Measurements from ENCODE around the gene CHODL. TPM values are rescaled to one million over a fixed set of nuclear protein-coding genes. Genes with fewer than 3 reads are reported as not detected.

Gene CHODL
- total RNA-seq, 8 experiments from 2014 or later = 0.18 to 11.6 (median 8.2) TPM; not detected in 1

- Histone ChIP-seq H3K4me1 (replicated peaks in 1 of 2) (peaks cover 0 to under 1% of the 10 kb centered on the region in 2 donors), H3K4me3 (no peak overlapping the region), H3K27ac (no peak overlapping the region)
- 0 to 97% (median 80%) methylated on average over 1 to 2 of the region's 2 CpGs; no CpG with 5 or more reads in 1 of the 10 experiments for WGBS, 10 experiments
- in situ Hi-C loops (cut with MboI; ENCODE audit: low pct_unique_long_range_greater_than_20kb in 2 of 9, low sequenced_read_pairs in 9 of 9, unreplicated experiment in 9 of 9) = no loop called here
- ATAC-seq (replicated peaks in 6 of 8) = no peak
Observed at GRCh38 chr21:18253221-18253620, 8.6 kb downstream of the CHODL start.

GRCh38 chr21:18253799-18254198 is 9.2 kb downstream of the CHODL start:
- no peaks in the 10 kb centered on the region for H3K4me1 ChIP-seq (replicated peaks in 1 of 2)
- no peak overlapping the region for H3K4me3 ChIP-seq
- WGBS, 10 experiments = 0 to 100% (median 63%) methylated on average over 2 of the region's 2 CpGs; no CpG with 5 or more reads in 2 of the 10 experiments
- no peak overlapping the region for H3K27ac ChIP-seq
- in situ Hi-C loops (cut with MboI; ENCODE audit: low pct_unique_long_range_greater_than_20kb in 2 of 9, low sequenced_read_pairs in 9 of 9, unreplicated experiment in 9 of 9) = no loop called here
- ATAC-seq (replicated peaks in 6 of 8) = no peak

GRCh38 chr21:18265944-18266343 is 21.3 kb downstream of the CHODL start:
- H3K27ac ChIP-seq = no peak overlapping the region
- in situ Hi-C loops (cut with MboI; ENCODE audit: low pct_unique_long_range_greater_than_20kb in 2 of 9, low sequenced_read_pairs in 9 of 9, unreplicated experiment in 9 of 9) = no loop called here
- H3K4me1 ChIP-seq (replicated peaks in 1 of 2) = no peaks in the 10 kb centered on the region
- ATAC-seq (replicated peaks in 6 of 8) = no peak
- no peak overlapping the region for H3K4me3 ChIP-seq
- WGBS, 10 experiments = 0 to 100% (median 75%) methylated on average over 2 of the region's 2 CpGs; no CpG with 5 or more reads in 3 of the 10 experiments

GRCh38 chr21:18267496-18267895 is 22.9 kb downstream of the CHODL start:
- 0 to 100% (median 63%) methylated on average over 1 of the region's 1 CpG; no CpG with 5 or more reads in 7 of the 10 experiments for WGBS, 10 experiments
- in situ Hi-C loops (cut with MboI; ENCODE audit: low pct_unique_long_range_greater_than_20kb in 2 of 9, low sequenced_read_pairs in 9 of 9, unreplicated experiment in 9 of 9) = no loop called here
- H3K27ac ChIP-seq = no peak overlapping the region
- H3K4me1 ChIP-seq (replicated peaks in 1 of 2) = no peaks in the 10 kb centered on the region
- ATAC-seq (replicated peaks in 6 of 8) = no peak
- H3K4me3 ChIP-seq = no peak overlapping the region

GRCh38 chr21:18268906-18269305 is 24.3 kb downstream of the CHODL start:
- H3K4me1 ChIP-seq (replicated peaks in 1 of 2) = peaks cover 0 to 6% of the 10 kb centered on the region in 2 donors
- 0 to 100% (median 89%) methylated on average over 1 of the region's 1 CpG; no CpG with 5 or more reads in 1 of the 10 experiments for WGBS, 10 experiments
- ATAC-seq (replicated peaks in 6 of 8) = no peak
- H3K27ac ChIP-seq = no peak overlapping the region
- H3K4me3 ChIP-seq = no peak overlapping the region
- in situ Hi-C loops (cut with MboI; ENCODE audit: low pct_unique_long_range_greater_than_20kb in 2 of 9, low sequenced_read_pairs in 9 of 9, unreplicated experiment in 9 of 9) = no loop called here

- no peak overlapping the region for H3K27ac ChIP-seq
- no peak for ATAC-seq (replicated peaks in 6 of 8)
- in situ Hi-C loops (cut with MboI; ENCODE audit: low pct_unique_long_range_greater_than_20kb in 2 of 9, low sequenced_read_pairs in 9 of 9, unreplicated experiment in 9 of 9) = no loop called here
Observed at GRCh38 chr21:18269856-18270255, 25.2 kb downstream of the CHODL start.

GRCh38 chr21:18273400-18273799 is 28.8 kb downstream of the CHODL start:
- WGBS, 10 experiments = 12 to 73% (median 51%) methylated on average over 1 to 4 of the region's 4 CpGs
- ATAC-seq (replicated peaks in 6 of 8) = peak in 5 of 8 experiments; percentile 54 to 93 (median 72)
- Histone ChIP-seq H3K4me1 (replicated peaks in 1 of 2) (peaks cover 0 to 30% of the 10 kb centered on the region in 2 donors), H3K27ac (no peak overlapping the region), H3K4me3 (no peak overlapping the region)
- in situ Hi-C loops (cut with MboI; ENCODE audit: low pct_unique_long_range_greater_than_20kb in 2 of 9, low sequenced_read_pairs in 9 of 9, unreplicated experiment in 9 of 9) = no loop called here

More at GRCh38 chr21:18269856-18270255, 25.2 kb downstream of the CHODL start:
- H3K4me1 ChIP-seq (replicated peaks in 1 of 2) = peaks cover 0 to 16% of the 10 kb centered on the region in 2 donors
- H3K4me3 ChIP-seq = no peak overlapping the region
- WGBS, 10 experiments = 0 to 100% (median 91%) methylated on average over 1 to 7 of the region's 7 CpGs; no CpG with 5 or more reads in 1 of the 10 experiments

- Histone ChIP-seq H3K27ac (no peak overlapping the region), H3K4me1 (replicated peaks in 1 of 2) (peaks cover 0 to 30% of the 10 kb centered on the region in 2 donors), H3K4me3 (no peak overlapping the region)
- 0 to 87% (median 69%) methylated on average over 1 to 5 of the region's 5 CpGs for WGBS, 10 experiments
- ATAC-seq (replicated peaks in 6 of 8) = no peak
- in situ Hi-C loops (cut with MboI; ENCODE audit: low pct_unique_long_range_greater_than_20kb in 2 of 9, low sequenced_read_pairs in 9 of 9, unreplicated experiment in 9 of 9) = no loop called here
Observed at GRCh38 chr21:18274370-18274769, 29.7 kb downstream of the CHODL start.

- WGBS, 10 experiments = 0 to 71% (median 20%) methylated on average over 1 to 3 of the region's 3 CpGs; no CpG with 5 or more reads in 2 of the 10 experiments
- in situ Hi-C loops (cut with MboI; ENCODE audit: low pct_unique_long_range_greater_than_20kb in 2 of 9, low sequenced_read_pairs in 9 of 9, unreplicated experiment in 9 of 9) = loop anchor here in 1 of 9 experiments (25.0 kb wide), 1 partner anchor 112 kb away; no protein-coding TSS in a partner anchor
- Histone ChIP-seq H3K27ac (no peak overlapping the region), H3K4me1 (replicated peaks in 1 of 2) (peaks cover 0 to 30% of the 10 kb centered on the region in 2 donors), H3K4me3 (no peak overlapping the region)
- ATAC-seq (replicated peaks in 6 of 8) = no peak
Observed at GRCh38 chr21:18275781-18276180, 31.1 kb downstream of the CHODL start.

- 12 to 89% (median 74%) methylated on average over 2 to 4 of the region's 4 CpGs for WGBS, 10 experiments
- in situ Hi-C loops (cut with MboI; ENCODE audit: low pct_unique_long_range_greater_than_20kb in 2 of 9, low sequenced_read_pairs in 9 of 9, unreplicated experiment in 9 of 9) = loop anchor here in 1 of 9 experiments (25.0 kb wide), 1 partner anchor 102 kb away; no protein-coding TSS in a partner anchor
- no peaks in the 10 kb centered on the region for H3K4me1 ChIP-seq (replicated peaks in 1 of 2)
- no peak overlapping the region for H3K4me3 ChIP-seq
- ATAC-seq (replicated peaks in 6 of 8) = no peak
- H3K27ac ChIP-seq = no peak overlapping the region
Observed at GRCh38 chr21:18285379-18285778, 40.7 kb downstream of the CHODL start.

GRCh38 chr21:18289876-18290275 is 45.2 kb downstream of the CHODL start:
- no peak overlapping the region for H3K4me3 ChIP-seq
- no peak overlapping the region for H3K27ac ChIP-seq
- H3K4me1 ChIP-seq (replicated peaks in 1 of 2) = no peaks in the 10 kb centered on the region
- in situ Hi-C loops (cut with MboI; ENCODE audit: low pct_unique_long_range_greater_than_20kb in 2 of 9, low sequenced_read_pairs in 9 of 9, unreplicated experiment in 9 of 9) = loop anchor here in 1 of 9 experiments (25.0 kb wide), 1 partner anchor 97 kb away; no protein-coding TSS in a partner anchor
- ATAC-seq (replicated peaks in 6 of 8) = no peak
- WGBS, 10 experiments = 5 to 100% (median 85%) methylated on average over 1 to 2 of the region's 2 CpGs; no CpG with 5 or more reads in 3 of the 10 experiments

- H3K4me1 ChIP-seq (replicated peaks in 1 of 2) = no peaks in the 10 kb centered on the region
- WGBS, 10 experiments = 55 to 95% (median 80%) methylated on average over 3 to 7 of the region's 9 CpGs; no CpG with 5 or more reads in 3 of the 10 experiments
- in situ Hi-C loops (cut with MboI; ENCODE audit: low pct_unique_long_range_greater_than_20kb in 2 of 9, low sequenced_read_pairs in 9 of 9, unreplicated experiment in 9 of 9) = loop anchor here in 1 of 9 experiments (25.0 kb wide), 1 partner anchor 93 kb away; no protein-coding TSS in a partner anchor
- no peak overlapping the region for H3K4me3 ChIP-seq
- no peak for ATAC-seq (replicated peaks in 6 of 8)
- no peak overlapping the region for H3K27ac ChIP-seq
Observed at GRCh38 chr21:18294100-18294499, 49.5 kb downstream of the CHODL start.

GRCh38 chr21:18298228-18298627 is 53.6 kb downstream of the CHODL start:
- ATAC-seq (replicated peaks in 6 of 8) = no peak
- WGBS, 10 experiments = 13 to 80% (median 58%) methylated on average over 1 of the region's 1 CpG; no CpG with 5 or more reads in 2 of the 10 experiments
- Histone ChIP-seq H3K27ac (no peak overlapping the region), H3K4me3 (no peak overlapping the region), H3K4me1 (replicated peaks in 1 of 2) (no peaks in the 10 kb centered on the region)
- in situ Hi-C loops (cut with MboI; ENCODE audit: low pct_unique_long_range_greater_than_20kb in 2 of 9, low sequenced_read_pairs in 9 of 9, unreplicated experiment in 9 of 9) = loop anchor here in 1 of 9 experiments (25.0 kb wide), 1 partner anchor 89 kb away; no protein-coding TSS in a partner anchor

All from motor neuron (in vitro differentiated cells).